GM12801 (cell line): Measurements from ENCODE around the gene TRIP13.

Source experiments
- TF ChIP-seq, protein P1 (sequence below): IDR thresholded peaks from one replicate; pipeline ENCODE4 v1.5.1; 2011; ENCODE audit warnings: control low read depth; ENCODE audit not compliant: insufficient read length; ENCODE audit errors: extremely low read depth

Gene TRIP13

DNA sequence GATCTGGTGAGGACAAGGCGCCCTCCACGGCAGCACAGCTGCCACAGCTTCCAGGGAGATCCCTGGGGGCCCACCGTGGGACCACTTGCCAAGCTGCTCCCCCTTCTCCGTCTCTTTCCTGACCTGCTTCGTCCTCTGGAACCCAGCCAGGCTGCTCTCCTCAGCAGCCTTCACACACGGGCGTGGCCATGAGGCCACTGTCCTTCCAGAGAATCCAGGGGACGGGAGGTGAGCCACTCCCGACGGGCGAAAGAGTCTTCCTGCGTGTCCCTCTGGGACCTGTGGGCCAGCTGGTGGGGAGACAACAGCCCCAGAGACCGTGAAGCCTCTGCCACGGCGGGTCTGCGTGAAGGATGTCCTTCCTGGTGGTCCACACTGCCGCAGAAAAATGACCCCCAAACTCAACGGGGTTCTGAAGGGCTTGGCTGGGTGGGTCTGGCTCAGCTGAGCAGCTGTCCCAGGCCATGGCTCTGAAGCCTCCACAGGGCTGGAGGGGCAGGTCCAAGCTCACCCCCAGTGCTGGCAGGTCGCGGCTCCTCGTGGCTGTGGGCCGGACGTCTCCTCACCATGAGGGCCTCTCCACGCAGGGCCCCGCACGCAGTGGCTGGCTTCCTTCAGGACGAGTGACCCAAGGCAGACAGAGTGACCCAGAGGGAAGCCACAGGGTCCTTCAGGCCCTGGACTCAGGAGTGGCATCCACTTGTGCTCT, 68.5 kb downstream of the TRIP13 start:
- TF ChIP-seq, protein P1, sequence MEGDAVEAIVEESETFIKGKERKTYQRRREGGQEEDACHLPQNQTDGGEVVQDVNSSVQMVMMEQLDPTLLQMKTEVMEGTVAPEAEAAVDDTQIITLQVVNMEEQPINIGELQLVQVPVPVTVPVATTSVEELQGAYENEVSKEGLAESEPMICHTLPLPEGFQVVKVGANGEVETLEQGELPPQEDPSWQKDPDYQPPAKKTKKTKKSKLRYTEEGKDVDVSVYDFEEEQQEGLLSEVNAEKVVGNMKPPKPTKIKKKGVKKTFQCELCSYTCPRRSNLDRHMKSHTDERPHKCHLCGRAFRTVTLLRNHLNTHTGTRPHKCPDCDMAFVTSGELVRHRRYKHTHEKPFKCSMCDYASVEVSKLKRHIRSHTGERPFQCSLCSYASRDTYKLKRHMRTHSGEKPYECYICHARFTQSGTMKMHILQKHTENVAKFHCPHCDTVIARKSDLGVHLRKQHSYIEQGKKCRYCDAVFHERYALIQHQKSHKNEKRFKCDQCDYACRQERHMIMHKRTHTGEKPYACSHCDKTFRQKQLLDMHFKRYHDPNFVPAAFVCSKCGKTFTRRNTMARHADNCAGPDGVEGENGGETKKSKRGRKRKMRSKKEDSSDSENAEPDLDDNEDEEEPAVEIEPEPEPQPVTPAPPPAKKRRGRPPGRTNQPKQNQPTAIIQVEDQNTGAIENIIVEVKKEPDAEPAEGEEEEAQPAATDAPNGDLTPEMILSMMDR, result no peak

DNA sequence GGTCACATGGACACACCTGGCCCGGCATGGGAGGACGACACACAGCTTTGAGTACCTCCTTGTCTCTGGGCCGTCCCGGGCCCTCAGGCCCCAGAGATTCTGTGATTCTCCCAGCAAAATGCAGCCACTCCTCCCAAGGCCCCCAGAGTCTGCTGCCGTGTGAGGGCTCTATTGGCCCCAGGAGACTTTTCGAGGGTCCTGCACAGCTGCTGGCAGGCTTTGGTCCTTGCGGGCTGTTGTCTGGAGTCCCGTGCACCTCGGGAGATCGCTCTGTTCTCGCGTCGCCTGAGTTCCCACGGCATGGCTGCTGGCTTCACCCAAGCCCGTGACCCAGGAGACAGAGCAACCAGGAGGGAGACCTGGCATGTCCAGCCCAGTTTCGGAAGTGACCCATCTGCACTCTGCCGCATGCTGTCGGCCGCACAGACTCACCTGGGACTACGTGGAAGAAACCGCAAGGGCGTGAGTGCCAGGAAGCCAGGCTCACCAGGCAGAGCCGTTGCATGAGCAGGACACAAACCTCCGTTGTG, 69.1 kb downstream of the TRIP13 start:
- TF ChIP-seq, protein P1, result no peak

DNA sequence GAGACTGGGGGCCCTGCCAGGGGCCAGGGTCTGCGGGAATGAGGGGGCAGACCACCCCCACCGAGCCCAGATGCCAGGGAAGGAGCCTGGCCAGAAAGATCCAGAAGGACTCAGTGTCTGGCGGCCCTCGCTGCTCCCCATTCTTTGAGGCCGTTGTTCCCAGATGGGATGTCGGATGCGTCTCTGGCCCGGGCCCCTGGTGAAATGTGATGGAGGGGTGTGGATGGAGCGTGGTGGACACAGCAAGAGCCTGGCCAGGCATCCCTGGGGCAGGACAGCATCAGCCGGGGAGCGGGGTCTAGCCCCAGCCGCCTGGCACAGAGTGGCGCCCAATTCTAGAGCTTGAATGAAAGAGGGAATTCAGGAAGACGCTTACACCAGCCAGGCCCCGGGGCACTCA, 69.7 kb downstream of the TRIP13 start:
- TF ChIP-seq, protein P1, result no peak

DNA sequence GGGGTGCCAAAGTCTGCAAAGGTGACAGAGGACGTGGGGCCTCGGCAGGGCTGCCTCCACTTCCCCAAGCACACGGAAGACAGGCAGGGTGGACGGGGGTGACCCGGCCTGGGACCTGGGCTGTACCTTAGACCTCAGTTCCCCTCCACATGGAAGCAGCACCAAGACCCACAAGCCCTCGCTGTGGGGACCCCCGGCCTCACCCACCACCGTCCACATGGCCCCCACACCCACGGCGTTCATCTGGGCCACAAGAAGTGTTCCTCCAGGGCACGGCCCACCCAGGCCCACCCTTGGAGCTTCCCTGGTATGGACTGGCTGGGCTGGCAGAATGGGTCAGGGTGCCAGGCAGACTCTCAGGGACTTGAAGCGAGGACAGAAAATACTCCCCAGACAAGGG, 70.1 kb downstream of the TRIP13 start:
- TF ChIP-seq, protein P1, result no peak

DNA sequence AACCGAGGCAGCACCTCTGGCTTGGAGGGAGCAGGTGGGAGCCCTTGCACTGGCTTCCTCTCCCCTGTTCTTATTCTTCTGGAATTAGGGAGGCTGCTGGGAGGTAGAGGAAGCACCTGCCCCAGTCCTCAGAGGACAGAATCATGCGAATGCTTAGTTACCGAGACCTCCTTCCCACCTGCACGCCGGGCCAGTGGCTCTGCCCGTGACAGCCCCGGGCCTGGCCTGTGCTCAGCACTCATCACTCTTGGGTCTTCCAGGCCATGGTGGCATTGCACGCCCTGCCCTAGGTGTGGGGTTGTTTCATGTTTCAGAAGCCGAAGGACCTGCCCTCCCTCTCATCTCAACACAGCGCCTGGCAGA, 70.6 kb downstream of the TRIP13 start:
- TF ChIP-seq, protein P1, result no peak

DNA sequence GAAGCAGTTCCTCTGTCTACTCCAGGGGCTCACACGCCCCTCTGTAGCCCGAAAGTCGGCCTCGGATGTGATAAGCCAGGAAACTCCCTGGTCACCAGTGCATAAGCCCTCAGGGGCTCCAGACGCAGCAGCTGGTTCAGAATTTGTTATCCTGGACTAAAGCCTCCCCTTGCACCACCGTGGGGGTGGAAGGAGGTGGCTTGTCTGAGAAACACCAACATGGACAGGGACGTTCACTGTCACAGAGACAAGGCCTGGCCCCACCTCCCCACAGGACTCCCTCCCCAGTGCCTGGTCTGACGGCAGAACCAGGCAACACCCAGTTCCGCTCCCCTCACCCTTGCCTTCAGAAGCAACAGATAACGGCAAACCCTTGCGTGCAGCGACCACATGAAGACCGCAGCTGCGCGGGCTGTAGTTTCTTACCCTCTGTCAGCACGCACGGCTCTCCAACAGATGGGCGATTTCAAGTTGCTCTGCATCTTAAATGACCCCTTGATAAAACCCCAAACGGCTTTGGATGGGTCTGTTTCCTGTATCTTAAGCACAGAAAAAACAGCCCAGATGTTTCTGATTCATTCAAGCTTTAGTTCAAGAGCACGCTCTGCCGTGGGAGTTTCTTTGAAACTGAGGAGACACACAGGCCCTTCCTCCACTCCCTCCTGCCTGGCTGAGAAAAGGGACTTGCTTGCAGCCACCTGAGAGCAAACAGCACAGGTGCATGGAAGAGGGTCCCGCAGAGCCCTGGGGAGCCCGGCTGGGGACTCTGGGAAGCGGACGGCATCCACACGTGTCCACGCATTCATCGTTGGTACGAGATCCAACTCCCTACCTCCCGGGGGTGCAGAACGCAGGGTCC, 71.2 kb downstream of the TRIP13 start:
- TF ChIP-seq, protein P1, result no peak

DNA sequence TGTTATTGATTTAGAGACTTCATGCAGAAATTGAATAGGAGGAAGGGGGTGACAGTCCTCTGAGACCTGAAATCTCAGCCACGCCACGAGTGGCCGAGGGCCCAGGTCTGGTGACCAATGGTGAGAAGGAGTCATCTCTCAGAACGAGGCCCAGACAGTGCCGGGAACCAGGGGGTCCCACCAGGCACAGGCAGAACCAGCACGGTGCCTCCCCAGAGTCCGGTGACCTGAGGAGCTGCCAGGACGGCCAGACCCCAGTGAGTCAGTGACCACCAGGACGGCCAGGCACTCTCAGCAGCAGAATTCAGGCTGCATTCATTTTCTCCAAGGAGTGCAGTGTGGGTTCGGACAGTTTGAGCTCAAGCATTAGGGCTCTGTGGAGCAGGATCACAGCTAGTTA, 72.1 kb downstream of the TRIP13 start:
- TF ChIP-seq, protein P1, result no peak
